Hepatocyte (in vitro differentiated cells): ENCODE results near the gene CPLANE1.

Experiments used
- CTCF ChIP-seq: fragments of 200-600 bp; sonication (generic); IDR thresholded peaks from 2 replicates; pipeline ENCODE4 v1.5.1; 2016; ENCODE audit warnings: antibody characterized with exemption, mild to moderate bottlenecking; ENCODE audit not compliant: poor library complexity
- EZH2 ChIP-seq: fragments of 200-600 bp; sonication (generic); IDR thresholded peaks from 2 replicates; pipeline ENCODE4 v1.6.1; 2016; ENCODE audit warnings: antibody characterized with exemption, mild to moderate bottlenecking, borderline replicate concordance
- EZH2phosphoT487 ChIP-seq: fragments of 200-600 bp; sonication (generic); IDR thresholded peaks from one replicate; pipeline ENCODE4 v1.6.1; 2018; ENCODE audit warnings: antibody characterized with exemption, mild to moderate bottlenecking, low read depth, moderate library complexity; ENCODE audit not compliant: unreplicated experiment, severe bottlenecking

GRCh38 chr5:37116359-37116758, 132.8 kb downstream of the CPLANE1 start:
- TF ChIP-seq CTCF: no peak
- TF ChIP-seq EZH2: no peak
- TF ChIP-seq EZH2phosphoT487: no peak
